Cardiac fibroblast (primary cell): ENCODE measurements around the gene NLRC3.
"Not testable (repeated sequence)": the region's sequence is repeated elsewhere in the genome, so short reads cannot be mapped to it uniquely, and the experiment has no call there.

Source experiments
- DNase-seq, 2 donors: peaks; one replicate each; pipeline versions ENCODE4 v3.0.0 to v3.0.0-alpha.2; 2010; ENCODE audit warnings: low read depth in 2 of 2
- H3K4me3 ChIP-seq, 2 donors: replicated peaks in 1 of 2; 1 replicate in 1 of 2; 2 replicates in 1 of 2; pipeline ENCODE4 v1.5.1; 2011; ENCODE audit warnings: low read depth in 2 of 2, low read length in 2 of 2, mild to moderate bottlenecking in 2 of 2, moderate library complexity in 1 of 2
- TF ChIP-seq, protein P1 (sequence below): IDR thresholded peaks from one replicate; pipeline ENCODE4 v1.5.1; 2011; ENCODE audit warnings: low read depth, mild to moderate bottlenecking, low read length, inconsistent platforms

Gene NLRC3

DNA sequence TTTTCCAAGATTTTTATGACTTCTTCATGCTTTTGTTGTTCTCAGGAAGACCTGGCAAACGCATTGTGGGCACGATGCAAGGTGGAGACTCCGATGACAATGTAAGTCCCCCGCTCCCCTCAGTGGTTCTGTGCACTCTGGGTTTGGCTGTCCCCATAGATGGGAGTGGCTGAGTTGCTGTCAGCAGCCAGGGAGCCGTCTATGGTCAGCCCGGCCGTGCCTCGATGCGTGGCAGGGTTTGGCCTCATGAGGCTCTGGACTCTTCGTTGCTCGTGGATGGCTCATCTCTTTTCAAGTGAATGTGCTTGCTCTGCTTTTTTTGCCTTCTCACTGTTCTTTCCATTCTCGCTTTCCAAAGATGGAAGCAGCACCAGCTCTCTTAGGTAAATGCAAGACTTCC lies 44.5 kb downstream of the NLRC3 start:
- TF ChIP-seq, protein P1, sequence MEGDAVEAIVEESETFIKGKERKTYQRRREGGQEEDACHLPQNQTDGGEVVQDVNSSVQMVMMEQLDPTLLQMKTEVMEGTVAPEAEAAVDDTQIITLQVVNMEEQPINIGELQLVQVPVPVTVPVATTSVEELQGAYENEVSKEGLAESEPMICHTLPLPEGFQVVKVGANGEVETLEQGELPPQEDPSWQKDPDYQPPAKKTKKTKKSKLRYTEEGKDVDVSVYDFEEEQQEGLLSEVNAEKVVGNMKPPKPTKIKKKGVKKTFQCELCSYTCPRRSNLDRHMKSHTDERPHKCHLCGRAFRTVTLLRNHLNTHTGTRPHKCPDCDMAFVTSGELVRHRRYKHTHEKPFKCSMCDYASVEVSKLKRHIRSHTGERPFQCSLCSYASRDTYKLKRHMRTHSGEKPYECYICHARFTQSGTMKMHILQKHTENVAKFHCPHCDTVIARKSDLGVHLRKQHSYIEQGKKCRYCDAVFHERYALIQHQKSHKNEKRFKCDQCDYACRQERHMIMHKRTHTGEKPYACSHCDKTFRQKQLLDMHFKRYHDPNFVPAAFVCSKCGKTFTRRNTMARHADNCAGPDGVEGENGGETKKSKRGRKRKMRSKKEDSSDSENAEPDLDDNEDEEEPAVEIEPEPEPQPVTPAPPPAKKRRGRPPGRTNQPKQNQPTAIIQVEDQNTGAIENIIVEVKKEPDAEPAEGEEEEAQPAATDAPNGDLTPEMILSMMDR = no peak
- no peak overlapping the region for H3K4me3 ChIP-seq
- no peak for DNase-seq

DNA sequence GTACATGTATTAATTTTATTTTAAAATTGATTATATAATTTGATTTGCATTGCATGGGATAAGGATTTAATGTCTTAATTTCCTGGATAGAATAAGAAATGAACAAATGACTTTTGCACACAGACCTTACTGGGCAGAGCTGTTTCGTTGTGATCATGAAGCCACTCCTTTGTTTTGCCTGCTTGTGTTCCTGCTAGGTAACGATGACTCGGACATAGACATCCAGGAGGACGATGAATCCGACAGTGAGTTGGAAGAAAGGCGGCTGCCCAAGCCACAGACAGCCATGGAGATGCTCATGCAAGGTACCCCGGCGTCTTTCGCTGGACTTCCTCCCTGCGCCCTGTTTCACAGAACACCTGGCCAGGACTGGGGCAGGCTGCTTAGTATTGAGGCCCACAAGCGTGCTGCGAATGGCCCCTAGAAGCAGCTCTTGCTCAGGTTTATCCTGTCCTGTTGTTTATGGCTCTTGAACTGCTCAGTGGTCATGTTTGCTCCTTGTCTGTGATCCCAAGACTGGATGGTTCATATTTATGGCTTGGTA lies 46.8 kb downstream of the NLRC3 start:
- no peak for DNase-seq
- H3K4me3 ChIP-seq = no peak overlapping the region
- TF ChIP-seq, protein P1 = no peak

DNA sequence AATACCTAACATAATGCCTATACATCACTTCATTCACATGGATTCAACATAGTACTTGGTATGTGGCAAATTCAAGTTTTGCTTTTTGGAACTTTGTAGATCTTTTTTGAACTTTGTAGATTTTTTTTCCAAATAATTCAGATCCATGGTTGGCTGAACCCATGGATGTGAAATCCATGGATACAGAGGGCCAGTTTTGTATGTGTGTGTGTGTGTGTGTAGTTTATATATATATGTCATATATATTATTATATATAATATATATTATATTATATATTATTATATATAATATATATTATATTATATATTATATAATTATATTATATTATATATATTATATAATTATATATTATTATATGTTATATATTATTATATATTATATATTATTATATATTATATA lies 48.0 kb downstream of the NLRC3 start:
- no peak overlapping the region for H3K4me3 ChIP-seq
- DNase-seq = no peak
- TF ChIP-seq, protein P1 = no peak

DNA sequence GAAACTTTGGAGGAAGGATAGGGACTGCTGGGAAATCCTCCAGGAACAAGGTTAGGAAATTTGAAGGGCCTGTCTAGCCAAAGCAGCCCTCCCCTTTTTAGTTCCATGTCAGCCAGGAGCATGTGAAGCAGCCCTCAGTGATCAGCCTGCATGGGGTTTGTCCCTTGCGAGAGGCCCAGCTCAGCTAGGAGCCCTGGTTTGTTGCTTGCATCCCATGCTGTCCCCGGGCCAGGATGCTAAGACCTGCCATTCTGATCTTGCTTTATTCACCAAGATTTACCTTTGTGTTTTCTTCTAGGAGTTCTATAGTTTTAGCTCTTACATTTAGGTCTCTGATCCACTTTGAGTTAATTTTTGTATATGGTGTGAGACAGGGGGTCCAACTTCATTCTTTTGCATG lies 48.8 kb downstream of the NLRC3 start:
- TF ChIP-seq, protein P1 = no peak
- no peak overlapping the region for H3K4me3 ChIP-seq
- no peak for DNase-seq

DNA sequence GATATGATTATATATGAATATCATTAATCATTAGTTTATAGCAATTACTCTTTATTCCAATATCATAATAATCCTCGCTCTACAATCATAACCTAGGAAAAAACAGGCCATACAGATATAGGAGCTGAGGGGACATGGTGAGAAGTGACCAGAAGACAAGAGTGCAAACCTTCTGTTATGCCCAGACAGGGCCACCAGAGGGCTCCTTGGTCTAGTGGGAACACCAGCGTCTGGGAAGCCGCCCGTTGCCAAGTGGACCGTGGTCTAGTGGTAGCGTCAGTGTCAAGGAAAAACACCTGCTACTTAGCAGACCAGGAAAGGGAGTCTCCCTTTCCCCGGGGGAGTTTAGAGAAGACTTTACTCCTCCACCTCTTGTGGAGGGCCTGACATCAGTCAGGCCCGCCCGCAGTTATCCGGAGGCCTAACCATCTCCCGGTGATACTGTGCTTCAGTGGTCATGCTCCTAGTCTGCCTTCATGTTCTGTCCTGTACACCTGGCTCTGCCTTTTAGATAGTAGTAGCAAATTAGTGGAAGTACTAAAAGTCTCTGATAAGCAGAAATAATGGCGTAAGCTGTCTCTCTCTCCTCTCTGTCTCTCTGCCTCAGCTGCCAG lies 49.9 kb downstream of the NLRC3 start:
- DNase-seq = peak; percentile 74 to 76
- H3K4me3 ChIP-seq = not testable (repeated sequence)
- TF ChIP-seq, protein P1 = peak; percentile 60

DNA sequence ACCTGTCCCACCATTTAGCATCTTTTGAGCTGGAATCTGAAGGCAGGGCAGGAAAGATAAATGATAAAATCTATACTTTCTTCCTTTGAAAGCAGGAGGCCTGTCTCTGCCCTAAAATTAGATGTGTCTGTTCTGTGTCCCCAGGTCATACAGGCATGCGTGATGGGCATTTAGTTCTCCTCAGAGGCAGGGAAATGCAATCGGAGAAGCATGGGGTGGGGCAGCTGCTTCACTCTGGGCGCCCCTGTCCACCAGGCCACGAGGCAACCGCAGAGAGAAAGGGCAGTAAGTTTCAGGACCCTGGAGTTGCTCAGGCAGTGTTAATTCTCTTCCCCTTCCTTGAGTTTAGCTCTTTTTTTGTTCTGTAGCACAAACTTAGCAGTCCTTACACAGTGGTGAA lies 51.3 kb downstream of the NLRC3 start:
- DNase-seq = no peak
- no peak overlapping the region for H3K4me3 ChIP-seq
- TF ChIP-seq, protein P1 = no peak

DNA sequence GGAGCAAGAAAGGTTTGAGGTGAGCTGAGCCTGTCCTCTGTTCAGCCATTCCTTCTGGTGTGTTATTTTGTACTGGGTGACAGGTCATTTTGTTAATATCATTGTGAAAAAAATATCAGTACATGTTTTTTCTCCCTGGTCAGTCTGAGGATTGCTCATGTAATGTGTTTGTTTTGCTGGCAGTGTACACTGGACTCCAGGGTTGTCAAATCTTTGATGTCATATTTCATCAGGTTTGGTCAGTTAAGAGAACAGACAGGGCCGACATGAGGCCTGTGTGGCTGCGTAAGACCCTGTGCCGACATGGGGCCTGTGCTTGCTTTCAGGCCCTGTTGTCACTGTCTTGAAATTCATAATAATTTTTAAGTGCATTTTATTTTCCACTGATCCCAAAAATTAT lies 53.9 kb downstream of the NLRC3 start:
- DNase-seq = no peak
- TF ChIP-seq, protein P1 = no peak

More for the DNA sequence above, 53.9 kb downstream of the NLRC3 start:
- H3K4me3 ChIP-seq = no peak overlapping the region
